Prostate gland (tissue), 2 donors: Measurements from ENCODE around the gene RBM39. TPM values are rescaled to one million over a fixed set of nuclear protein-coding genes. Genes with fewer than 3 reads are reported as not detected.
"Not testable (repeated sequence)": the region's sequence is repeated elsewhere in the genome, so short reads cannot be mapped to it uniquely, and the experiment has no call there.

Source experiments
- DNase-seq: peaks from one replicate; pipeline ENCODE4 v3.0.0-alpha.2; 2019; ENCODE audit warnings: low spot score
- H3K27ac ChIP-seq, 2 donors: fragments of 200-600 bp; sonication (generic); 2 replicates each; pipeline ENCODE4 v1.5.1; 2017 to 2019
- H3K27me3 ChIP-seq: fragments of 200-600 bp; sonication (generic); replicated peaks from 2 replicates; pipeline ENCODE4 v1.5.1; 2019; ENCODE audit not compliant: insufficient read depth
- H3K36me3 ChIP-seq, 2 donors: fragments of 200-600 bp; sonication (generic); 1 replicate in 1 of 2; 2 replicates in 1 of 2; pipeline versions ENCODE4 v1.5.1 to v1.8.1; 2017 to 2019
- H3K4me1 ChIP-seq: fragments of 200-600 bp; sonication (generic); replicated peaks from 2 replicates; pipeline ENCODE4 v1.5.1; 2019
- H3K4me3 ChIP-seq, 2 donors: fragments of 200-600 bp; sonication (generic); 2 replicates each; pipeline ENCODE4 v1.5.1; 2017 to 2019
- H3K9me3 ChIP-seq: fragments of 200-600 bp; sonication (generic); 2 replicates; pipeline ENCODE4 v1.5.1; 2017
- POLR2A ChIP-seq: fragments of 450-650 bp; IDR thresholded peaks from one replicate; pipeline ENCODE4 v1.6.1; 2016; ENCODE audit warnings: antibody characterized with exemption, mild to moderate bottlenecking
- POLR2AphosphoS5 ChIP-seq: sonication (generic); formaldehyde crosslinking; IDR thresholded peaks from one replicate; pipeline ENCODE4 v1.6.1; 2017; ENCODE audit warnings: antibody characterized with exemption
- WGBS: methylation state at CpG from one replicate; pipeline ENCODE4 v1.1.5; 2018; 5-methylcytosine and 5-hydroxymethylcytosine counted together
- intact Hi-C: fragments of 100-400 bp; cut with DNase I; formaldehyde crosslinking; loops from one replicate; pipeline ENCODE4 v1.14.2; 2022
- total RNA-seq, 2 donors: library from RNA; depleted of rRNA; stranded (reverse); fragments of >200 nt; gene quantifications; one replicate each; pipeline ENCODE4 v1.1.0, GENCODE V29; 2016
- TF ChIP-seq, protein P1 (sequence below), 4 experiments: fragments of 200-600 bp in 2 of 4; fragments of 450-650 bp in 2 of 4; sonication (generic) in 2 of 4; IDR thresholded peaks; 1 replicate in 3 of 4; 2 replicates in 1 of 4; pipeline ENCODE4 v1.5.1; 2016 to 2019; ENCODE audit warnings: antibody characterized with exemption in 4 of 4, mild to moderate bottlenecking in 2 of 4, moderate library complexity in 2 of 4

The RBM39 gene
- total RNA-seq, 2 donors from 2014 or later = 228 to 235 TPM

DNA sequence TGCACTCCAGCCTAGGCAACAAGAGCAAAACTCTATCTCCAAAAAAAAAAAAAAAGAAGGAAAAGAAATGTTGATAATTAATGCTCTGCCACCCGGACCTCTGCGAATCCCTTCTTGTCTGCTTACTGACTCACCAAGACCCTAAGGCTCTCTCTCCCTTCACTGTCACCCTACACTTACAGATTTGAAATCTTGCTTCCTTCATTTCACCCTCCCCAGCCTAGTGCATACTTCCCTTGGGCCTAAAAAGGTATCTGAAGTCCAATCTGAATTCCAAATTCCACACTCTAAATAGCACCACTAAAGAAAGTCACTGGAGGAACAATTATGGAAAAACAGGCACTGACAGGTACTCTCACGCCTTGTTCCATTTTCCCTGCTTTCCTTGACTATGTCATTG is 20.4 kb upstream of the RBM39 start:
- TF ChIP-seq POLR2A (no peak), POLR2AphosphoS5 (no peak)
- TF ChIP-seq, protein P1, sequence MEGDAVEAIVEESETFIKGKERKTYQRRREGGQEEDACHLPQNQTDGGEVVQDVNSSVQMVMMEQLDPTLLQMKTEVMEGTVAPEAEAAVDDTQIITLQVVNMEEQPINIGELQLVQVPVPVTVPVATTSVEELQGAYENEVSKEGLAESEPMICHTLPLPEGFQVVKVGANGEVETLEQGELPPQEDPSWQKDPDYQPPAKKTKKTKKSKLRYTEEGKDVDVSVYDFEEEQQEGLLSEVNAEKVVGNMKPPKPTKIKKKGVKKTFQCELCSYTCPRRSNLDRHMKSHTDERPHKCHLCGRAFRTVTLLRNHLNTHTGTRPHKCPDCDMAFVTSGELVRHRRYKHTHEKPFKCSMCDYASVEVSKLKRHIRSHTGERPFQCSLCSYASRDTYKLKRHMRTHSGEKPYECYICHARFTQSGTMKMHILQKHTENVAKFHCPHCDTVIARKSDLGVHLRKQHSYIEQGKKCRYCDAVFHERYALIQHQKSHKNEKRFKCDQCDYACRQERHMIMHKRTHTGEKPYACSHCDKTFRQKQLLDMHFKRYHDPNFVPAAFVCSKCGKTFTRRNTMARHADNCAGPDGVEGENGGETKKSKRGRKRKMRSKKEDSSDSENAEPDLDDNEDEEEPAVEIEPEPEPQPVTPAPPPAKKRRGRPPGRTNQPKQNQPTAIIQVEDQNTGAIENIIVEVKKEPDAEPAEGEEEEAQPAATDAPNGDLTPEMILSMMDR (IDR thresholded peaks at IDR 0.05) = no peak
- no peaks in the 10 kb centered on the region for H3K27me3 ChIP-seq
- no peak for DNase-seq
- H3K4me3 ChIP-seq = no peak overlapping the region
- H3K27ac ChIP-seq = no peak overlapping the region
- no peaks in the 10 kb centered on the region for H3K9me3 ChIP-seq
- H3K36me3 ChIP-seq = no peaks in the 10 kb centered on the region
- 63% methylated on average over 3 of the region's 3 CpGs for WGBS
- H3K4me1 ChIP-seq = no peaks in the 10 kb centered on the region
- intact Hi-C loops = no loop called here

DNA sequence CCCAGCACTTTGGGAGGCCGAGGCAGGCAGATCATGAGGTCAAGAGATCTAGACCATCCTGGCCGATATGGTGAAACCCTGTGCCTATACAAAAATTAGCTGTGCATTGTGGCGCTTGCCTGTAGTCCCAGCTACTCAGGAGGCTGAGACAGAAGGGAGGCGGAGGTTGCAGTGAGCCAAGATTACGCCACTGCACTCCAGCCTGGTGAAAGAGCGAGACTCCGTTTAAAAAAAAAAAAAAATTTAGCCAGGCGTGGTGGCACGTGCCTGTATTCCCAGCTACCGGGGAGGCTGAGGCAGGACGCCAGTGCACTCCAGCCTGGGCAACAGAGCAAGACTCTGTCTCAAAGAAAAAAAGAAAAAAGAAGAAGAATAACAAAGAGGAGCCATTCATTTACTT is 19.5 kb upstream of the RBM39 start:
- H3K9me3 ChIP-seq, intact Hi-C loops: not testable (repeated sequence)

DNA sequence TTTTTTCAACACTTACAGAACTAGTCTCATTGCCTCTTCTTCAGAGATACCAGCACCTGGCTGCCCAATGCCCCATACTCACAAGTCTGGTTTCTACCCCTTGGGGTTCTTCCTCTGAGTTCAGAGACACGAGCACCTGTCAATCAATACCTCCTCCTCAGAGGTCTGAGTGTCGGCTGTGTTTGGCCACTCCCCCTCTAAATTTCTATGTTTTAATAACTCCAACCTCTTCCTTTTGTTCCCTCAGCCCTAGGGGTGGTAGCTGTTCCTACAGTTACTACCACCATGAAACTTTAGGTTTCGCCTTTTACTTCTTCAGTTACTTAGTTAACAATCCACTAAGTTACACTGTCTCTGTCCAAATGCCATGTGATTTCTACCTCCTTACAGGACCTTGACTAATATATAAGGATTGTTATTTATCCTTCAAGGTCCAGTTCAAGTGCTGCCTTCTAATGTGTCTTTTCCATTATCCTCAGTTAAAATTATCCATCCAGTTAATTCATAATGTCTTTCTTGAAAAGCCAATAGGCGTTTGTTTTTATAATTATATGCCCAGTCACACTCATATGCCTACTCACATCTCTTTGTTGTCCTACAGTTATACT is 15.1 kb upstream of the RBM39 start:
- WGBS = 72% methylated on average over 4 of the region's 4 CpGs
- no peaks in the 10 kb centered on the region for H3K4me1 ChIP-seq
- no peaks in the 10 kb centered on the region for H3K27me3 ChIP-seq
- H3K4me3 ChIP-seq = no peak overlapping the region
- no peaks in the 10 kb centered on the region for H3K9me3 ChIP-seq
- no peak overlapping the region for H3K27ac ChIP-seq
- no peaks in the 10 kb centered on the region for H3K36me3 ChIP-seq
- intact Hi-C loops = no loop called here
- DNase-seq = no peak
- TF ChIP-seq POLR2A = no peak
- TF ChIP-seq POLR2AphosphoS5 = no peak
- TF ChIP-seq, protein P1 (IDR thresholded peaks at IDR 0.05) = no peak

More for the DNA sequence above, 19.5 kb upstream of the RBM39 start:
- not testable (repeated sequence) for H3K4me3 ChIP-seq, DNase-seq, H3K27ac ChIP-seq, H3K27me3 ChIP-seq, H3K4me1 ChIP-seq, H3K36me3 ChIP-seq
- 92% methylated on average over 11 of the region's 11 CpGs for WGBS

DNA sequence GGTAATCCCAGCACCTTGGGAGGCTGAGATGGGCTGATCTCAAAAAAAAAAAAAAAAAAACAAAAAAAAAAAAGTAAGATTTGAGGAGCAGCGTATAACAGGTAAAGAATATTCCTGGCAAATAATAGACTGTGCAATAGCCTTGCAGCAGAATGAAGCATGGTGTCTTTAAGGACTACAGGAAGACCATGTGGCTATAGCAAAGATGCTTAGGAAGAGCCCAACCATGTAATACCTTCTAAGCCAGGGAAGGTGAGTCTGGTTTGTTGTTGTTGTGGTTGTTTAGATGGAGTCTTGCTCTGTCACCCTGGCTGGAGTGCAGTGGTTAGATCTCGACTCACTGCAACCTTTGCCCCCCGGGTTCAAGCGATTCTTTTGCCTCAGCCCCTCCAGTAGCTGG is 14.3 kb upstream of the RBM39 start:
- intact Hi-C loops = no loop called here
- 95% methylated on average over 4 of the region's 4 CpGs for WGBS
- TF ChIP-seq, protein P1 (IDR thresholded peaks at IDR 0.05) = no peak
- no peak for TF ChIP-seq POLR2A
- TF ChIP-seq POLR2AphosphoS5 = no peak
- Histone ChIP-seq H3K4me3 (no peak overlapping the region), H3K36me3 (no peaks in the 10 kb centered on the region), H3K9me3 (no peaks in the 10 kb centered on the region), H3K27ac (no peak overlapping the region), H3K4me1 (no peaks in the 10 kb centered on the region), H3K27me3 (no peaks in the 10 kb centered on the region)
- no peak for DNase-seq

DNA sequence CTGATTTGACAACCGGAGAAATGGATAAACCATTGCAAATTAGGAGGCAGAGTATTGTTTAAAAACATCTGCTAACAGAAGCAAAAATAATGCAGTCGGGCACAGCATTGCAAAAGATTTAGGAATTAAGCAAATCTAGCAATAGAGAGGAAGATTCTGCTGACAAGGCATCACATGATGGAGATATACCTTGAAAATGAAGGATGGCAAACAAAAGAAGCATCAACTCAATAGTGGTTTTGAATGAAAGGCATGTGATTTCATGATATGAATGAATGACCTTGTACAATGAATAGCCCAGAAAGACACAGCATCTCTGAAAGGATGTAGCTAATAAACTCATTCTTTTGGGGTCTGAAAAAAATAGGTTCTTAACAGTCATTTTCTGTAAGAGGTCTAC is 8.6 kb upstream of the RBM39 start:
- Histone ChIP-seq H3K27ac (no peak overlapping the region), H3K36me3 (no peaks in the 10 kb centered on the region), H3K4me3 (no peak overlapping the region), H3K4me1 (no peaks in the 10 kb centered on the region), H3K27me3 (no peaks in the 10 kb centered on the region), H3K9me3 (no peaks in the 10 kb centered on the region)
- WGBS = 83% methylated on average over 2 of the region's 2 CpGs
- intact Hi-C loops = no loop called here
- TF ChIP-seq, protein P1 (IDR thresholded peaks at IDR 0.05) = no peak
- TF ChIP-seq POLR2AphosphoS5 = no peak
- TF ChIP-seq POLR2A = no peak
- no peak for DNase-seq

GRCh38 chr20:35744492-35744841 is 2.4 kb upstream of the RBM39 start:
- not testable (repeated sequence) for H3K9me3 ChIP-seq, H3K4me3 ChIP-seq, H3K4me1 ChIP-seq, DNase-seq, H3K36me3 ChIP-seq, H3K27me3 ChIP-seq, H3K27ac ChIP-seq
- intact Hi-C loops = loop anchor here (5.0 kb wide), 1 partner anchor 138 kb away; no protein-coding TSS in a partner anchor
- WGBS = 92% methylated on average over 3 of the region's 3 CpGs
